ENCODE results near the gene MPIG6B.

Gene MPIG6B

DNA sequence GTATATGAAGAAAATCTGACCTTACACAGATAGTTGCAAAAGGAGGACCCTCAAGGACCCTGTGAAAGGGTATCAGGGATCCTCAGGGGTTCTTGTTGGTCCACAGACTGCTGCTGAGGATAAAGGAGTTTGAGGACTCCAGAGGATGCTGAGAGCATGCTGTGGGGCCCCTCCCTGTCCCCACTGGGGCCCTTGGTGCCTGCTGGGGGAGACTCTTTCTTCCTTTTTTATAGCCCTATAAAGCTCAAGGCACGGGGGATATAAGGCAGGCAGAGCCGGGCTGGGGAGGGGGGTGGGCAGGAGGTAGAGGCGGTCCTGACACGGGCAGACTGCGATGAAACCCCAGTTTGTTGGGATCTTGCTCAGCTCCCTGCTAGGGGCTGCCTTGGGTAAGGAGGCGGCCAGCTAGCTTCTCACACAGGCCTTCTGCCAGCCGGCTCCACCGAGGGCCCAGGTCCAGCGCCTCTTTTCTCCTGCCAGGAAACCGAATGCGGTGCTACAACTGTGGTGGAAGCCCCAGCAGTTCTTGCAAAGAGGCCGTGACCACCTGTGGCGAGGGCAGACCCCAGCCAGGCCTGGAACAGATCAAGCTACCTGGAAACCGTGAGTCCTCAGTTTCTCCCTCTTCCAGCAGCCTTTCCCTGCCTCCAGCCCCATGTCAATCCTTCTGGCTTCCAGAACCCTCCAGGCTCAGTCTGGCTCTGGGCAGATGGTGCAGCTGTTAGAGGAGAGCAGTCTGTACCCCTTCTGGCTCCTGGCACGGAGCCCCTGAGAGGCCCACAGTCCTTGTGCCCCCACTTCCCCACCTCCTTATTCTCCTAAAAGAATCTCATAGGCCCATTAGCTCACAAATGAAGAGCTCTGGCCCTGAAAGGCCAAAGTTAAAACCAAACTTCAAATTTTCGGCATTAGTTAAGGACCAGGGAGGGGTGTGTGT is 7.9 kb upstream of the MPIG6B start, which contains the start of gene LY6G6D:
TSS of gene LY6G6D (plus strand) at position 327 of the 937 bp plus-strand sequence. CDS start at position 335, 8 bp downstream.
- no peak within 1 kb of the TSS for H3K4me3 ChIP-seq (ENCODE audit: low read depth, low read length)
- no peak for DNase-seq (ENCODE audit: low read depth)
- TF ChIP-seq, protein P1, sequence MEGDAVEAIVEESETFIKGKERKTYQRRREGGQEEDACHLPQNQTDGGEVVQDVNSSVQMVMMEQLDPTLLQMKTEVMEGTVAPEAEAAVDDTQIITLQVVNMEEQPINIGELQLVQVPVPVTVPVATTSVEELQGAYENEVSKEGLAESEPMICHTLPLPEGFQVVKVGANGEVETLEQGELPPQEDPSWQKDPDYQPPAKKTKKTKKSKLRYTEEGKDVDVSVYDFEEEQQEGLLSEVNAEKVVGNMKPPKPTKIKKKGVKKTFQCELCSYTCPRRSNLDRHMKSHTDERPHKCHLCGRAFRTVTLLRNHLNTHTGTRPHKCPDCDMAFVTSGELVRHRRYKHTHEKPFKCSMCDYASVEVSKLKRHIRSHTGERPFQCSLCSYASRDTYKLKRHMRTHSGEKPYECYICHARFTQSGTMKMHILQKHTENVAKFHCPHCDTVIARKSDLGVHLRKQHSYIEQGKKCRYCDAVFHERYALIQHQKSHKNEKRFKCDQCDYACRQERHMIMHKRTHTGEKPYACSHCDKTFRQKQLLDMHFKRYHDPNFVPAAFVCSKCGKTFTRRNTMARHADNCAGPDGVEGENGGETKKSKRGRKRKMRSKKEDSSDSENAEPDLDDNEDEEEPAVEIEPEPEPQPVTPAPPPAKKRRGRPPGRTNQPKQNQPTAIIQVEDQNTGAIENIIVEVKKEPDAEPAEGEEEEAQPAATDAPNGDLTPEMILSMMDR (IDR thresholded peaks at IDR 0.05; ENCODE audit: low read depth, low read length): no peak
- TF ChIP-seq, protein P2, sequence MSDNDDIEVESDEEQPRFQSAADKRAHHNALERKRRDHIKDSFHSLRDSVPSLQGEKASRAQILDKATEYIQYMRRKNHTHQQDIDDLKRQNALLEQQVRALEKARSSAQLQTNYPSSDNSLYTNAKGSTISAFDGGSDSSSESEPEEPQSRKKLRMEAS (IDR thresholded peaks at IDR 0.05; ENCODE audit: low read depth, low read length): no peak
- no peak for TF ChIP-seq POLR2A (IDR thresholded peaks at IDR 0.05; ENCODE audit: extremely low read depth, insufficient read length)
- no peak for TF ChIP-seq MYC (IDR thresholded peaks at IDR 0.05; ENCODE audit: low read depth, low read length)

DNA sequence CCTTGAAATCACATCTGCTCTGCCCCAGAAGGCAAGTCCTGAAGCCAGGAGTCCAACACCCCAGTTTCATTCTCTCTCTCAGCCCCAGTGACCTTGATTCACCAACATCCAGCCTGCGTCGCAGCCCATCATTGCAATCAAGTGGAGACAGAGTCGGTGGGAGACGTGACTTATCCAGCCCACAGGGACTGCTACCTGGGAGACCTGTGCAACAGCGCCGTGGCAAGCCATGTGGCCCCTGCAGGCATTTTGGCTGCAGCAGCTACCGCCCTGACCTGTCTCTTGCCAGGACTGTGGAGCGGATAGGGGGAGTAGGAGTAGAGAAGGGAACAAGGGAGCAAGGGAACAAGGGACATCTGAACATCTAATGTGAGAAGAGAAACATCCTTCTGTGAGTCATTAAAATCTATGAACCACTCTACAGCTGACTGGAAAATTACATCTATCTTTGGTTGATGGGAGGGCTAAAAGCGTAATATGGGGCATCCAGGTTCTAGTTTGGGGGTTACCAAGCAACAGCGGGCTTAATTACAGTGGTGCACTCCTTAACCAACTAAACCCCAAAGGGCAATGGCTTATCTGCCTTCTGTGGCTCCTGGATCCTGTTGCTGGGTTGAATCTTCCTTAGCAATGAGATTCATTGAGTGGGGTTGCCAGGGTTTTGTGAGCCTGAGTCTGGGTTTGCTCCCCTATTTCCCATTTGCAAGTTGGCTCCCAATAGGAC is 5.5 kb upstream of the MPIG6B start:
- no peak for DNase-seq (ENCODE audit: low read depth)
- H3K4me3 ChIP-seq (ENCODE audit: low read depth, low read length): no peak overlapping the region
- TF ChIP-seq, protein P1 (IDR thresholded peaks at IDR 0.05; ENCODE audit: low read depth, low read length): no peak
- no peak for TF ChIP-seq POLR2A (IDR thresholded peaks at IDR 0.05; ENCODE audit: extremely low read depth, insufficient read length)
- no peak for TF ChIP-seq MYC (IDR thresholded peaks at IDR 0.05; ENCODE audit: low read depth, low read length)
- TF ChIP-seq, protein P2 (IDR thresholded peaks at IDR 0.05; ENCODE audit: low read depth, low read length): no peak

DNA sequence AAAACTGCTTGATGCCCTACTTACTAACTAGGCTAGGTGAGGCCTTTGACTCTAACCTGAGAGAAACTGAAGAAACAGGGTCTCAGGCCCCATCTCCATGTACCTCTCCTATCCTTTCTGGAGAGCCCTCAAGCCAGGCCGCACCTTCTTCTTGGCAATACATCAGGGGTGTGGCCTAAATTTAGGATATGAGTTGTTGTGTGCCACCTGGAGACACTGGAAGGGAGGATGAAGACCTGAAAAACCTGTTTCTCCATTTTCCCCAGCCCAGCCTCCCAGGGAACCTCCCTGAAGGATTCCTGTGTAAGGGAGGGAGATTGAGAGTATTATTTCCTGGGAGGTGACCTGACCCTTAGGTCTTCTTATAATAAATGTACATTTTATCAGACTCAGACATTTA is 4.9 kb upstream of the MPIG6B start:
- TF ChIP-seq MYC (IDR thresholded peaks at IDR 0.05; ENCODE audit: low read depth, low read length): no peak
- TF ChIP-seq, protein P1 (IDR thresholded peaks at IDR 0.05; ENCODE audit: low read depth, low read length): no peak
- no peak overlapping the region for H3K4me3 ChIP-seq (ENCODE audit: low read depth, low read length)
- DNase-seq (ENCODE audit: low read depth): no peak

DNA sequence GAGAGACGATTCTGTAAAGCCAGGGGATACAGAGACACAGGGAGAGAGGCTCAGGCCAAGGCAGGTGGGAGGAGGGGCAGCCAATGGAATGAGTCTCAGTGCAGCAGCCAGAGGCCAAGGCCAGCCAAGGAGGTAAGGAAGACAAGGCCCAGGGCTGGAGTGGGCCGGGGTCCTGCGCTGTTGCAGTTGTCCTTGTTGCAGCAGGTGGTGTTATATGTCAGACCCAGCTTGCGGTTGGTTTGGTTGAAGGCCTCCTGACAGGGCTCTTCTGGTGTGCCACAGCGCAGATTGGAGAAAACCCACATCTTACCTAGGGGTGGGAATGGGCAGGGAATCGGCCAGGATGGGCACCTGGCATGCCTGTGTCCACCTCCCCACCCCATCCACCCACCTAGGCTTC is 4.2 kb upstream of the MPIG6B start:
- no peak for TF ChIP-seq POLR2A (IDR thresholded peaks at IDR 0.05; ENCODE audit: extremely low read depth, insufficient read length)
- TF ChIP-seq, protein P2 (IDR thresholded peaks at IDR 0.05; ENCODE audit: low read depth, low read length): no peak
- no peak for TF ChIP-seq MYC (IDR thresholded peaks at IDR 0.05; ENCODE audit: low read depth, low read length)
- TF ChIP-seq, protein P1 (IDR thresholded peaks at IDR 0.05; ENCODE audit: low read depth, low read length): no peak
- DNase-seq (ENCODE audit: low read depth): no peak
- no peak overlapping the region for H3K4me3 ChIP-seq (ENCODE audit: low read depth, low read length)

DNA sequence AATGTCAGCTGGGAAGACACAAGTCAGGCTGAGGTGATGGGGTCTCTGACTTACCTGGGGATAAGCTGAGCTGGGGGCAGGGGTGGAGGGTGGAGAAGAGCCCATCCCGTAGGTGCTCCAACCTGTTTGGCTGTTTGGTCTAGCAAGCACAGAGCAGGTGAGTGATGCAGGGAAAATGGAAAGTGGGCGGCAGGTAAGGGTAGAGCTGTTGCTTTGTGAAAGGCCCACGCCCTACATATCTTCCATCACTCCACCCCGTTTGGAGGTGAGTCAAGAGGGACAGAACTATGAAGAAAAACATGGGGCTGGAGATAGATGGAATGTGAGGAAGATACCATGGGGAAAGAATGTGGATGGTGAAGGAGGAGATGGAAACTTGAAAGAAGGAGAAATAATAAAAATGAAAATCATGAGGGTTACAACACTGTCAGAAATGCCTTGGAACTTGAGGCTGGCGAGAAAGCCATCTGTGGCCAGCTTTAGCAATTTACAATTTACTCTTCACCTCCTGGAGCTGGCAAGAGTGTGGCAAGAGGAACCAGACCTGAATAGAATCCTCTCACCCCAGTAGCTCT is 2.9 kb upstream of the MPIG6B start:
- TF ChIP-seq POLR2A (IDR thresholded peaks at IDR 0.05; ENCODE audit: extremely low read depth, insufficient read length): no peak
- no peak for TF ChIP-seq MYC (IDR thresholded peaks at IDR 0.05; ENCODE audit: low read depth, low read length)
- TF ChIP-seq, protein P2 (IDR thresholded peaks at IDR 0.05; ENCODE audit: low read depth, low read length): no peak
- TF ChIP-seq, protein P1 (IDR thresholded peaks at IDR 0.05; ENCODE audit: low read depth, low read length): no peak
- H3K4me3 ChIP-seq (ENCODE audit: low read depth, low read length): no peak overlapping the region

More for the DNA sequence above, 2.9 kb upstream of the MPIG6B start:
- no peak for DNase-seq (ENCODE audit: low read depth)

Measured in NB4 (cell line).